KMS-11 (cell line): ENCODE results near the gene RABAC1.

ENCODE experiments used
- H2AFZ ChIP-seq: fragments of 200-600 bp; sonication (generic); 2 replicates; pipeline ENCODE4 v1.6.1; 2016; ENCODE audit warnings: antibody characterized with exemption, mixed run types, low read depth
- H3K27ac ChIP-seq: fragments of 200-600 bp; sonication (generic); 2 replicates; pipeline ENCODE4 v1.6.1; 2016; ENCODE audit warnings: mild to moderate bottlenecking, mixed run types
- H3K27me3 ChIP-seq: fragments of 200-600 bp; sonication (generic); 2 replicates; pipeline ENCODE4 v1.6.1; 2017; ENCODE audit warnings: mild to moderate bottlenecking, low read depth, mixed run types, moderate library complexity; ENCODE audit not compliant: insufficient read depth
- H3K36me3 ChIP-seq: fragments of 200-600 bp; sonication (generic); 2 replicates; pipeline ENCODE4 v1.6.1; 2017; ENCODE audit warnings: mild to moderate bottlenecking, mixed run types; ENCODE audit not compliant: insufficient read depth
- H3K4me1 ChIP-seq: fragments of 200-600 bp; sonication (generic); 2 replicates; pipeline ENCODE4 v1.6.1; 2016; ENCODE audit warnings: mild to moderate bottlenecking, low read depth, mixed run types; ENCODE audit not compliant: poor library complexity, severe bottlenecking
- H3K4me2 ChIP-seq: fragments of 200-600 bp; sonication (generic); 2 replicates; pipeline ENCODE4 v1.7.0; 2016; ENCODE audit warnings: mild to moderate bottlenecking, mixed run types
- H3K4me3 ChIP-seq: fragments of 200-600 bp; sonication (generic); IDR thresholded peaks from 2 replicates; pipeline ENCODE4 v1.6.1; 2017; ENCODE audit warnings: low read depth, low read length, mixed read lengths; ENCODE audit not compliant: insufficient read depth
- H3K79me2 ChIP-seq: fragments of 200-600 bp; sonication (generic); 2 replicates; pipeline ENCODE4 v1.6.1; 2016; ENCODE audit warnings: low read depth, mixed run types; ENCODE audit not compliant: insufficient read depth
- H3K9ac ChIP-seq: fragments of 200-600 bp; sonication (generic); 2 replicates; pipeline ENCODE4 v1.6.1; 2016; ENCODE audit warnings: mild to moderate bottlenecking, mixed run types
- H4K20me1 ChIP-seq: fragments of 200-600 bp; sonication (generic); 2 replicates; pipeline ENCODE4 v1.6.1; 2016; ENCODE audit warnings: mild to moderate bottlenecking, mixed run types; ENCODE audit not compliant: insufficient read depth
- CTCF ChIP-seq: fragments of 200-600 bp; sonication (generic); conservative IDR thresholded peaks from 2 replicates; pipeline ENCODE4 v1.6.1; 2017; ENCODE audit warnings: low read depth, mild to moderate bottlenecking, antibody characterized with exemption, low read length, moderate library complexity, mixed read lengths

The RABAC1 gene

GRCh38 chr19:41990028-41990427 is 30.9 kb upstream of the RABAC1 start:
- Histone ChIP-seq H4K20me1 (no peaks in the 10 kb centered on the region), H3K4me3 (no peak overlapping the region), H3K36me3 (no peaks in the 10 kb centered on the region), H3K27me3 (peaks cover 61% of the 10 kb centered on the region), H3K4me1 (no peaks in the 10 kb centered on the region), H3K4me2 (no peak overlapping the region), H2AFZ (no peak overlapping the region), H3K27ac (no peak overlapping the region), H3K79me2 (no peaks in the 10 kb centered on the region), H3K9ac (no peak overlapping the region)
- no peak for TF ChIP-seq CTCF

- Histone ChIP-seq H3K9ac (no peak overlapping the region), H3K27ac (no peak overlapping the region), H3K79me2 (no peaks in the 10 kb centered on the region), H3K36me3 (no peaks in the 10 kb centered on the region), H3K4me2 (no peak overlapping the region), H3K27me3 (peaks cover 64% of the 10 kb centered on the region; the same call in 1 of the 2 replicates), H2AFZ (no peak overlapping the region), H3K4me3 (no peak overlapping the region), H3K4me1 (no peaks in the 10 kb centered on the region), H4K20me1 (no peaks in the 10 kb centered on the region)
- no peak for TF ChIP-seq CTCF
Measured at GRCh38 chr19:41988947-41989346, 29.8 kb upstream of the RABAC1 start.

- Histone ChIP-seq H3K27me3 (peaks cover 68% of the 10 kb centered on the region), H3K36me3 (no peaks in the 10 kb centered on the region), H3K4me3 (no peak overlapping the region), H4K20me1 (no peaks in the 10 kb centered on the region), H3K27ac (no peak overlapping the region), H3K4me2 (no peak overlapping the region), H3K79me2 (no peaks in the 10 kb centered on the region), H3K9ac (no peak overlapping the region), H2AFZ (no peak overlapping the region), H3K4me1 (no peaks in the 10 kb centered on the region)
- TF ChIP-seq CTCF, result no peak
Measured at GRCh38 chr19:41987141-41987860, 28.2 kb upstream of the RABAC1 start.

GRCh38 chr19:41984961-41985360 is 25.8 kb upstream of the RABAC1 start:
- H3K36me3 ChIP-seq, result no peaks in the 10 kb centered on the region
- H3K27ac ChIP-seq, result no peak overlapping the region
- H3K4me2 ChIP-seq, result no peak overlapping the region
- H3K27me3 ChIP-seq, result peaks cover 79% of the 10 kb centered on the region
- no peak for TF ChIP-seq CTCF
- no peaks in the 10 kb centered on the region for H3K4me1 ChIP-seq
- no peaks in the 10 kb centered on the region for H3K79me2 ChIP-seq
- no peak overlapping the region for H2AFZ ChIP-seq
- no peaks in the 10 kb centered on the region for H4K20me1 ChIP-seq
- H3K4me3 ChIP-seq, result no peak overlapping the region
- no peak overlapping the region for H3K9ac ChIP-seq
